ES-I3 (cell line): ENCODE data around the gene TRABD.

Experiments used
- H3K36me3 ChIP-seq: 2 replicates; pipeline ENCODE4 v1.6.1; 2013; ENCODE audit warnings: mild to moderate bottlenecking, low read length, control low read depth, moderate library complexity; ENCODE audit not compliant: insufficient read depth
- H3K4me1 ChIP-seq: 2 replicates; pipeline ENCODE4 v1.6.1; 2013; ENCODE audit warnings: mild to moderate bottlenecking, control low read depth, low read length; ENCODE audit not compliant: insufficient read depth
- H3K9ac ChIP-seq: 2 replicates; pipeline ENCODE4 v1.6.1; 2013; ENCODE audit warnings: low read depth, mild to moderate bottlenecking, low read length, moderate library complexity
- H3K9me3 ChIP-seq: 2 replicates; pipeline ENCODE4 v1.6.1; 2013; ENCODE audit warnings: mild to moderate bottlenecking, low read length, moderate library complexity; ENCODE audit not compliant: control insufficient read depth, insufficient read depth

The TRABD gene

GRCh38 chr22:50175921-50176849 lies 9.5 kb upstream of the TRABD start:
- H3K9me3 ChIP-seq, result no peaks in the 10 kb centered on the region
- no peak overlapping the region for H3K9ac ChIP-seq
- H3K4me1 ChIP-seq, result no peaks in the 10 kb centered on the region
- no peaks in the 10 kb centered on the region for H3K36me3 ChIP-seq

GRCh38 chr22:50176850-50177536 lies 8.7 kb upstream of the TRABD start:
- no peaks in the 10 kb centered on the region for H3K9me3 ChIP-seq
- H3K9ac ChIP-seq, result no peak overlapping the region
- H3K36me3 ChIP-seq, result no peaks in the 10 kb centered on the region
- no peaks in the 10 kb centered on the region for H3K4me1 ChIP-seq

DNA sequence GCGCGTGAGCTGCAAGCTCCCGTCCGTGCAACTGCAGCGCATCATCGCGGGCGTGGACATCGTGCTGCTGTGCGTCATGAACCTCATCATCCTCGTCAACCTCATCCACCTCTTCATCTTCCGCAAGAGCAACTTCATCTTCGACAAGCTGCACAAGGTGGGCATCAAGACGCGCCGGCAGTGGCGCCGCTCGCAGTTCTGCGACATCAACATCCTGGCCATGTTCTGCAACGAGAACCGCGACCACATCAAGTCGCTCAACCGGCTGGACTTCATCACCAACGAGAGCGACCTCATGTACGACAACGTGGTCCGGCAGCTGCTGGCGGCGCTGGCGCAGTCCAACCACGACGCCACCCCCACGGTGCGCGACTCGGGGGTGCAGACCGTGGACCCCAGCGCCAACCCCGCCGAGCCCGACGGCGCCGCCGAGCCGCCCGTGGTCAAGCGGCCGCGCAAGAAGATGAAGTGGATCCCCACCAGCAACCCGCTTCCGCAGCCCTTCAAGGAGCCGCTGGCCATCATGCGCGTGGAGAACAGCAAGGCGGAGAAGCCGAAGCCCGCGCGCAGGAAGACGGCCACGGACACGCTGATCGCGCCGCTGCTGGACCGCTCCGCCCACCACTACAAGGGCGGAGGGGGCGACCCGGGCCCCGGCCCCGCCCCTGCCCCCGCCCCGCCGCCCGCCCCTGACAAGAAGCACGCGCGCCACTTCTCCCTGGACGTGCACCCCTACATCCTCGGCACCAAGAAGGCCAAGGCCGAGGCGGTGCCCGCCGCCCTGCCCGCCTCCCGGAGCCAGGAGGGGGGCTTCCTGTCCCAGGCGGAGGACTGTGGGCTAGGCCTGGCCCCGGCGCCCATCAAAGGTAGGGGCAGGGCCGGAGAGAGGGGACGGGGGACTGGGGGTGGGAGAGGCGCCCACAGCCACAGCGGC lies 7.9 kb upstream of the TRABD start:
- Histone ChIP-seq H3K9ac (no peak overlapping the region), H3K9me3 (no peaks in the 10 kb centered on the region), H3K4me1 (no peaks in the 10 kb centered on the region), H3K36me3 (no peaks in the 10 kb centered on the region)

DNA sequence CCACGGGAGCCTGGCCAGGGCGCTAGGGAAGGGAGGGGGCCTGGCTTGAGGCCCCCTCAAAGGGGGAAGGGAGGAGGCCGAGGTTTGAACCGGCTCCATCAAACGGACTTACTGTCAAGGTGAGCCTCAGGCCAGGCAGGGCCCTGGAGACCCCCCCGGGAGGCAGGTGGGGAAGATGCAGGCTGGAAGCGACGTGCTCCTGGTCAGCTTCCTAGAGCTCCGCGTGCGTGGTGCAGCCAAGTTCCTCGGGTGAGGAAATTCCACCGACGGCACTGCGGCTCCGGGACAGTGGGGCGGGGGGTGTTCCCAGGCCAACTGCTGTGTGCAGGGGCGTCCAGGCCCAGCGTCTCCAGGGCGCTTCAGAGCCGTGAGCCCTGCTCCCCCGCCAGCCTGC lies 7.2 kb upstream of the TRABD start:
- no peaks in the 10 kb centered on the region for H3K9me3 ChIP-seq
- H3K4me1 ChIP-seq, result peaks cover 1% of the 10 kb centered on the region; the same call in 1 of the 2 replicates
- H3K9ac ChIP-seq, result no peak overlapping the region
- no peaks in the 10 kb centered on the region for H3K36me3 ChIP-seq

- no peaks in the 10 kb centered on the region for H3K9me3 ChIP-seq
- no peak overlapping the region for H3K9ac ChIP-seq
- no peaks in the 10 kb centered on the region for H3K36me3 ChIP-seq
- H3K4me1 ChIP-seq, result peaks cover 8% of the 10 kb centered on the region; the same call in 1 of the 2 replicates
These were observed 6.5 kb upstream of the TRABD start for GRCh38 chr22:50178871-50179869.

- H3K9ac ChIP-seq, result no peak overlapping the region
- H3K4me1 ChIP-seq, result peaks cover 10% of the 10 kb centered on the region; the same call in 1 of the 2 replicates
- no peaks in the 10 kb centered on the region for H3K9me3 ChIP-seq
- no peaks in the 10 kb centered on the region for H3K36me3 ChIP-seq
These were observed 5.6 kb upstream of the TRABD start for GRCh38 chr22:50179937-50180726.

DNA sequence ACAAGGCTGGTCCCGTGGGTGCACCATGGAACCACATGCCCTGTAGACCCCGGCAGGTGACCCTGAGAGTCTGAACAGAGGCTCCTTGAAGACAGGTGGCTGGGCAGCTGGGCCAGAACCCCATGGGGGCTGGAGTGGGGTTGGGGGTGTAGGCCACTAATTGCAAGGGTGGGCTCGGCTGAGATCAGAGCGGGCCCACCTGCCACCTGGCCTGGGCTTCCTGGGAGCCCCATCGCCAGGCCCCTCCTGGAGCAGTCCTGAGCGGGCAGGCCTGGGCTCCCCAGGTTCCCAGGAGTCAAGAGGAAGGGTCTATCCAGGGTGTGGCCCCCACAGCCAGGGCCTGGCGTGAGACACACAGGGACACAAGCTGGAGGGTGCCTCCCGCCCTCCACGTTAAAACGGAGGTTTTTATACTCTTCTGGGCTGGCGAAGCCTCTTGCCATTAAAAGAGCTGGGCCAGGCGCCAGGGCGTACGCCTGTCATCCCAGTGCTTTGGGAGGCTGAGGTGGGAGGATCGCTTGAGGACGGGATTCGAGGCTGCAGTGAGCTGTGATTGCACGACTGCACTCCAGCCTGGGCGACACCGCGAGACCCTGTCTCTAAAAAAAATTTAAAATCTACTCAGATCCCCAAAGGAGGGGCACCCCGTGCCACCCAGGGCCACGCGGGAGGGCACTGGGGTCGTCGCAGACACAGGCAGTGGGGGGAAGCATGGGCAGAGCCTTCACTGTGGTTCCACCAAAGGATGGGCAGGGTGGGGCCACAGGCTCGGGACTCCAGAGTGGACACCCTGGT lies 4.8 kb upstream of the TRABD start:
- H3K4me1 ChIP-seq, result peaks cover 10% of the 10 kb centered on the region; the same call in 1 of the 2 replicates
- no peaks in the 10 kb centered on the region for H3K36me3 ChIP-seq

GRCh38 chr22:50182176-50183081 lies 3.3 kb upstream of the TRABD start:
- H3K4me1 ChIP-seq, result peaks cover 10% of the 10 kb centered on the region; the same call in 1 of the 2 replicates

More for the DNA sequence above, 4.8 kb upstream of the TRABD start:
- Histone ChIP-seq H3K9me3 (no peaks in the 10 kb centered on the region), H3K9ac (no peak overlapping the region)

GRCh38 chr22:50183141-50183971 lies 2.4 kb upstream of the TRABD start:
- H3K9ac ChIP-seq, result no peak overlapping the region
- no peaks in the 10 kb centered on the region for H3K9me3 ChIP-seq
- H3K36me3 ChIP-seq, result no peaks in the 10 kb centered on the region
- peaks cover 10% of the 10 kb centered on the region; the same call in 1 of the 2 replicates for H3K4me1 ChIP-seq

More at GRCh38 chr22:50182176-50183081, 3.3 kb upstream of the TRABD start:
- Histone ChIP-seq H3K9me3 (no peaks in the 10 kb centered on the region), H3K9ac (no peak overlapping the region), H3K36me3 (no peaks in the 10 kb centered on the region)

DNA sequence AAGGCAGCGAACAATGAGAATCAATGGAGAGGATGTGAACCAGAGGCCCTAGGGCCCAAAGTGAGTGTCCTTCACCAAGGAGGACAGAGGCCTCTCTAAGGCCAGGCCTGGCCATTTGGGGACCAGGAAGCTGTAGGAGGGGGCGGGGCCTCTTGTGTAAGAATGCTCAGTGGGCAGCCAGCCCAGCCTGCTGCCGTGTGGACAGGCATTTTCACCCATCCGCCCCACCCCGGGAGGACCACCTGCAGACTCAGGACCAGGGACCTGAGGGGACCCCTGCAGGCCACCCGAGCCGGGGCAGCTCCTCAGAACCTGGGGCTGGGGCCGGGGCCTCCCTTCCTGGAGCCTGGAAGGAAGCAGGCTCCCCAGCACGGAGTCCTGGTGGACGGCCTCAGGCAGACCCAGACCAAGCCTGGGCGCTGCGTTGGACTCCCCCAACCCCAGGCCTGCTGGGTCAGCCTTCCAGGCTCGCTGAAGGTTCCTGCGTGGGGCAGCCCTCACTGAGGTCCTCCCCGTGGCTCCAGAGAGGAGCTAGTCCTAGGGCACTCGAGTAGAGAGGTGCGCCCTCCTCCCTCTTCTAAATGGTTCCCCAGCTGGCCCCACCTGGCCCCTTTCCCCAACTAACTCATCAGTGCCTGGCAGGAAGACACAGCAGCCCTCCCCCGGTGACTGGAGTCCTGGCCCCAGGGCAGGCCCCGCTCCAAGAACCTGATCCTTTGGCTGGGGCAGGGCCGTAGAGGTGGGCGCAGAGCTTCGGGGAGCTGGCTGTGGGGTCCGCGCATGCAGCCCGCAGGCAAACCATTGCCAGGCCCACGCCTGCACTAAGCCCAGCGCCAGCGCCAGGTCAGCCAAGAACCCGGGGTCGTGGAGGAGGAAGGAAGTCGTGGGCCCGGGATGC lies 1.5 kb upstream of the TRABD start:
- H3K36me3 ChIP-seq, result no peaks in the 10 kb centered on the region; the same call in 1 of the 2 replicates
- no peaks in the 10 kb centered on the region for H3K9me3 ChIP-seq
- peaks cover 10% of the 10 kb centered on the region; the same call in 1 of the 2 replicates for H3K4me1 ChIP-seq
- H3K9ac ChIP-seq, result peak overlapping the region; percentile 77; the same call in 1 of the 2 replicates
